Measurements from ENCODE around the gene MINDY3.

Gene MINDY3

DNA sequence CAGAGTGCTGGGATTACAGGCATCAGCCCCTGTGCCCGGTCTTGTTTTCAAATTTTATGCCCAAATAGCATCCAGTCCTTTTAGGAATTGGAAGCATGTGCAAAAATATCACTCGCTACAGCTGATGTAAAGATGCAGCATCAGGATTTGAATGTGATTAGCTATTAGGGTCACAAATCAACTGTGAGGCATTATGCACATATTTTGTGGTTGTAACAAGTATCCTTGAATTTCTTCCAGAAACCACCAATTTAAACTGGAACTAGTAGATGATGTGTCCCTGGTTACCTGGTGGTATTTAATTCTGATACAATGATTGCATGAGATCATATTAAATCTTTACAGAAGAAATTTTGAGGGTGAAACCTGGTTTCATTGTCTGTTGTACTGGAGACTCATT lies 99.6 kb downstream of the MINDY3 start:
- Mint-ChIP-seq H3K36me3 (ENCODE audit: low read depth) (no peaks in the 10 kb centered on the region), H3K9me3 (peaks cover 9% of the 10 kb centered on the region), H3K4me3 (no peak overlapping the region), H3K27ac (no peak overlapping the region), H3K4me1 (no peaks in the 10 kb centered on the region), H3K27me3 (ENCODE audit: low read depth) (peaks cover 8% of the 10 kb centered on the region)
- TF ChIP-seq, protein P1, sequence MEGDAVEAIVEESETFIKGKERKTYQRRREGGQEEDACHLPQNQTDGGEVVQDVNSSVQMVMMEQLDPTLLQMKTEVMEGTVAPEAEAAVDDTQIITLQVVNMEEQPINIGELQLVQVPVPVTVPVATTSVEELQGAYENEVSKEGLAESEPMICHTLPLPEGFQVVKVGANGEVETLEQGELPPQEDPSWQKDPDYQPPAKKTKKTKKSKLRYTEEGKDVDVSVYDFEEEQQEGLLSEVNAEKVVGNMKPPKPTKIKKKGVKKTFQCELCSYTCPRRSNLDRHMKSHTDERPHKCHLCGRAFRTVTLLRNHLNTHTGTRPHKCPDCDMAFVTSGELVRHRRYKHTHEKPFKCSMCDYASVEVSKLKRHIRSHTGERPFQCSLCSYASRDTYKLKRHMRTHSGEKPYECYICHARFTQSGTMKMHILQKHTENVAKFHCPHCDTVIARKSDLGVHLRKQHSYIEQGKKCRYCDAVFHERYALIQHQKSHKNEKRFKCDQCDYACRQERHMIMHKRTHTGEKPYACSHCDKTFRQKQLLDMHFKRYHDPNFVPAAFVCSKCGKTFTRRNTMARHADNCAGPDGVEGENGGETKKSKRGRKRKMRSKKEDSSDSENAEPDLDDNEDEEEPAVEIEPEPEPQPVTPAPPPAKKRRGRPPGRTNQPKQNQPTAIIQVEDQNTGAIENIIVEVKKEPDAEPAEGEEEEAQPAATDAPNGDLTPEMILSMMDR (IDR thresholded peaks at IDR 0.05; ENCODE audit: unreplicated experiment in 3 of 3) = no peak

DNA sequence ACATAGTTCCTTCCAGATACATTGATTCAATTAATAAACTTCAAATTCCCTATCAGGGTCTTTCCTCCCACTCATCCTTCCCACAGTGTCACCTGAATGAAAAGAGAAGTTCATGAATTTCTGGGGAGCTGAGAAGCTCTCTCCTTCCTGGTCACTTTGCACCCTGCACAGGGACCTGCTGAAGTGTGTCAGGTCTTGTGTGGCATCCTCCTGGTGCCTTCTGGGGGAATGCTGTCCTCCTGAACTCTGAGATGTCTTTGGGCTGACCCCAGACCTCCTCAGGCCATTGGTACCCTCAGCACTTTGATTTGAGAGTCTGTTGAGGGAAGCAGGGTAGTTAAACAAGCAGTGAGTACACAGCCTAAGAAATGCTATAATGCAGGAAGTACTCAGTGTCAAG lies 101.0 kb downstream of the MINDY3 start:
- H3K9me3 Mint-ChIP-seq = peaks cover 3% of the 10 kb centered on the region
- H3K36me3 Mint-ChIP-seq (ENCODE audit: low read depth) = no peaks in the 10 kb centered on the region
- H3K27me3 Mint-ChIP-seq (ENCODE audit: low read depth) = peaks cover 8% of the 10 kb centered on the region
- H3K4me3 Mint-ChIP-seq = no peak overlapping the region
- TF ChIP-seq, protein P1 (IDR thresholded peaks at IDR 0.05; ENCODE audit: unreplicated experiment in 3 of 3) = no peak
- no peak overlapping the region for H3K27ac Mint-ChIP-seq
- H3K4me1 Mint-ChIP-seq = no peaks in the 10 kb centered on the region

DNA sequence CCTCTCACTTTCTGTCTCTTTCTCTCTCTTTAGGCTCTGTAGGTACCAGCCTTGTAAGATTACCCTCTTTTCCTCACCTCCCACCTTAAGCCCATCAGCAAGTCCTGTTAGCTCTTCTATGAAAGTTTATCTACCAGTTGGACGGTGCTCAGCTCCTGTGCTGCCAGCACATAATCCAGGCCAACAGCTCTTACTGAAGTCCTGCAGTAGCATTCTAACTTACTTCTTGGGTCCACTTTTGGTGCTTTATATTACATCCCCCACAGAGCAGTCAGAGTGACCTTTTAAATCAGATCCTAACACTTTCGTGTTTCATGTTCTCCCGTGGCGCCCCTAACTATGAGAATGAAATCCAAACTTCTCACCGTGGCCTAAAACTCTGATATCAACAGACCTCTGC lies 101.7 kb downstream of the MINDY3 start:
- no peak overlapping the region for H3K4me3 Mint-ChIP-seq
- peaks cover 3% of the 10 kb centered on the region for H3K9me3 Mint-ChIP-seq
- H3K27ac Mint-ChIP-seq = no peak overlapping the region
- no peaks in the 10 kb centered on the region for H3K4me1 Mint-ChIP-seq
- H3K36me3 Mint-ChIP-seq (ENCODE audit: low read depth) = no peaks in the 10 kb centered on the region
- TF ChIP-seq, protein P1 (IDR thresholded peaks at IDR 0.05; ENCODE audit: unreplicated experiment in 3 of 3) = no peak
- peaks cover 8% of the 10 kb centered on the region for H3K27me3 Mint-ChIP-seq (ENCODE audit: low read depth)

DNA sequence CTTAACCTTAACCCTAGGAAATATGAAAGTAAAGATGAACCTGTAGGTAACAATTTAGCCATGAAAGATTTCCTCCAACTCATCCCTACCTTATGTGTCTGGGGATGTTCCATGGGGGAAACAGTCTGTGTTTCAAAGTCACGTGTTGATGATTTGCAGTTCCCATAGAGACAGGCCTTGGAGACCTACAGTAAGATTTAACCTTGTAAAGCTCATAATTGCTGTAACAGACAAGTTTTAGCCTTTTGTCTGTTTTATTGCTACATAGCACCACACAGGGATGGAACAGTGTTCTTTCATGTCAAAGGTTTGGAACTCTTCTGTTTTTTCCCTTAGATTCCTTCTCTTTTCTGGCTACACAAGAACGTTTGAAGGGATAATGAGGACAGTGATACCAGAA lies 105.4 kb downstream of the MINDY3 start:
- Mint-ChIP-seq H3K4me3 (no peak overlapping the region), H3K27me3 (ENCODE audit: low read depth) (peaks cover 8% of the 10 kb centered on the region)
- TF ChIP-seq, protein P1 (IDR thresholded peaks at IDR 0.05; ENCODE audit: unreplicated experiment in 3 of 3) = no peak

DNA sequence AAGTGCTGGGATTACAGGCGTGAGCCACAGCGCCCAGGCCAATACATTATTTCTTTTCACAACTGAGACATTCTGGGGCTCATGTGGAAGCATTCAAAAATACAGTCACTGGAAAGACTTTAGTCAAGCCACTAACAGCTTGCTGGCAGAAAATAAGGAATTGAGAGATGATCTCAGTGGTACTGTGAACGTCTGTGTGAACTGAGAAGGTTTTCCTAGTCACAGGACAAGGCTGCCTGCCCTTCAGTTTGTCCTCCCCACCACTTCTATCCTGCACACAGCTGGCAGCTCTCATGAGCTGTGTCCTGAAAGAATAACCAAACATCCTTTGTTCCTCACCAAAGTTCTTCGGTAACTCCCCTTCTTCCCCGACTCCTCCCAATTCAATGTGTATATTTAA lies 109.3 kb downstream of the MINDY3 start:
- TF ChIP-seq, protein P1 (IDR thresholded peaks at IDR 0.05; ENCODE audit: unreplicated experiment in 3 of 3) = no peak
- H3K9me3 Mint-ChIP-seq = no peaks in the 10 kb centered on the region
- H3K36me3 Mint-ChIP-seq (ENCODE audit: low read depth) = no peaks in the 10 kb centered on the region
- H3K27ac Mint-ChIP-seq = peak overlapping the region in 2 of 3 experiments; percentile 8 to 26
- no peak overlapping the region for H3K4me3 Mint-ChIP-seq
- H3K27me3 Mint-ChIP-seq (ENCODE audit: low read depth) = peaks cover 4% of the 10 kb centered on the region
- H3K4me1 Mint-ChIP-seq = peaks cover 26% of the 10 kb centered on the region

More for the DNA sequence above, 105.4 kb downstream of the MINDY3 start:
- no peak overlapping the region for H3K27ac Mint-ChIP-seq
- H3K36me3 Mint-ChIP-seq (ENCODE audit: low read depth) = no peaks in the 10 kb centered on the region
- peaks cover 6% of the 10 kb centered on the region for H3K4me1 Mint-ChIP-seq
- H3K9me3 Mint-ChIP-seq = no peaks in the 10 kb centered on the region

DNA sequence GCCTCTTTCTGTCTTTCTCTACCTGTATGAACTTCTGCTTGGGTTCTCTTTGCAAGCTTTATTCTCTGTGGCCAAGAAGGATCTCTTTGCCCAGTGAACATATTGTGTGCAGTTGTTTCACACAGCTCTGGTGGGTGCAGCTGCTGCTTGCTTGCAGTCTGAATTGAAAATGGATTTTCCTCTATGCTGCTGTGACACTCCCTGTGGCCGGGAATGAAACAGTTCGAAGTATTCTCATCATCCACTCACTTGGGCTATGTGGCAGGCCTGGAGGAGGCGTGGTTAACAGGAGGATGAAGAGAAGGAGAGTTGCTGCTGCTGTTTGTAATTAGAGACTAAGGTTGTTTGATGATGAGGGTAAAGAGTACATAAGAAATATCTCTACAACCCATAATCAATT lies 112.2 kb downstream of the MINDY3 start:
- peak overlapping the region; percentile 18 to 71 (median 65) for H3K27ac Mint-ChIP-seq
- H3K4me3 Mint-ChIP-seq = peak overlapping the region in 1 of 3 experiments; percentile 8
- peaks cover 4% of the 10 kb centered on the region for H3K27me3 Mint-ChIP-seq (ENCODE audit: low read depth)
- H3K9me3 Mint-ChIP-seq = no peaks in the 10 kb centered on the region
- H3K36me3 Mint-ChIP-seq (ENCODE audit: low read depth) = no peaks in the 10 kb centered on the region
- TF ChIP-seq, protein P1 (IDR thresholded peaks at IDR 0.05; ENCODE audit: unreplicated experiment in 3 of 3) = peak in 1 of 3 experiments; percentile 21
- peaks cover 44% of the 10 kb centered on the region for H3K4me1 Mint-ChIP-seq

Measured in nephron (organoid).